GM10266 (cell line): ENCODE results near the gene R3HCC1L.

Source experiments
- DNase-seq: peaks from one replicate; pipeline ENCODE4 v3.0.0; 2012; ENCODE audit errors: extremely low spot score
- CTCF ChIP-seq: IDR thresholded peaks from 2 replicates; pipeline ENCODE4 v1.5.1; 2012; ENCODE audit warnings: mild to moderate bottlenecking, low read depth; ENCODE audit not compliant: control insufficient read depth, insufficient read depth; ENCODE audit errors: missing control alignments

Gene R3HCC1L

GRCh38 chr10:98134431-98135221 lies at the start of gene R3HCC1L:
R3HCC1L (plus strand) TSS chr10:98134657; CDS start chr10:98208115, 73,458 bp downstream.
- TF ChIP-seq CTCF: no peak
- peak; percentile 86 for DNase-seq

- no peak for DNase-seq
- no peak for TF ChIP-seq CTCF
Measured at GRCh38 chr10:98085238-98085637, 49.2 kb upstream of the R3HCC1L start.

GRCh38 chr10:98086837-98087708 lies 47.4 kb upstream of the R3HCC1L start:
- DNase-seq: no peak
- no peak for TF ChIP-seq CTCF

GRCh38 chr10:98088186-98088971 lies 46.1 kb upstream of the R3HCC1L start:
- DNase-seq: no peak
- no peak for TF ChIP-seq CTCF

- TF ChIP-seq CTCF: no peak
- DNase-seq: no peak
Measured at GRCh38 chr10:98090822-98091221, 43.6 kb upstream of the R3HCC1L start.

GRCh38 chr10:98096316-98096715 lies 38.1 kb upstream of the R3HCC1L start:
- DNase-seq: no peak
- TF ChIP-seq CTCF: no peak
